ENCODE measurements around the gene KASH5.

GRCh38 chr19:49441210-49441959 lies 53.3 kb downstream of the KASH5 start, which contains the start of gene SLC17A7:
- no peak for TF ChIP-seq CTCF (IDR thresholded peaks at IDR 0.05; ENCODE audit: low read depth, low read length)
- no peak for TF ChIP-seq EZH2phosphoT487 (IDR thresholded peaks at IDR 0.05; ENCODE audit: low read depth)
